GM13977 (cell line): Measurements from ENCODE around the gene GNPNAT1.

ENCODE experiments used
- DNase-seq: peaks from one replicate; pipeline ENCODE4 v3.0.0; 2012; ENCODE audit warnings: low spot score
- in situ Hi-C: fragments of 300-500 bp; cut with MboI; formaldehyde crosslinking; loops from one replicate; pipeline ENCODE4 v1.12.0; 2022; ENCODE audit warnings: low sequenced_read_pairs, low pct_unique_long_range_greater_than_20kb, mixed read lengths, inconsistent platforms; ENCODE audit not compliant: unreplicated experiment
- TF ChIP-seq, protein P1 (sequence below): IDR thresholded peaks from 2 replicates; pipeline ENCODE4 v1.5.1; 2012; ENCODE audit warnings: mild to moderate bottlenecking, control low read depth; ENCODE audit not compliant: insufficient read depth; ENCODE audit errors: extremely low read depth, missing control alignments

The GNPNAT1 gene

DNA sequence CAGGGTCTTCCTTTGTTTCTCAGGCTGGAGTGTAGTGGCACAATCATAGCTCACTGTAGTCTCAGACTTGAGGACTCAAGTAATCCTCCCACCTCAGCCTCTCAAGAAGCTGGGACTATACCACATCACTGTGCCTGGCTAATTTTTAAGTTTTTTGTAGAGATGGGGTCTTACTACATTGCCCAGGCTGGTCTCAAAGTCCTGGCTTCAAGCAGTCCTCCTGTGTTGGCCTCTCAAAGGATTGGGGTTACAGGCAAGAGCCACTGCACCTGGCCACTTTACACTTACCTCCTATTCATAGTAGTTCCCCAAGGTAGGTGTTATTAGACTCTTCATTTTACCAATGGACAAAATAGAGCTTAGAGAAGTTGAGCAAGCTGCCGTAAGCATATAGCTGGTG is 32.3 kb downstream of the GNPNAT1 start:
- no peak for DNase-seq
- TF ChIP-seq, protein P1, sequence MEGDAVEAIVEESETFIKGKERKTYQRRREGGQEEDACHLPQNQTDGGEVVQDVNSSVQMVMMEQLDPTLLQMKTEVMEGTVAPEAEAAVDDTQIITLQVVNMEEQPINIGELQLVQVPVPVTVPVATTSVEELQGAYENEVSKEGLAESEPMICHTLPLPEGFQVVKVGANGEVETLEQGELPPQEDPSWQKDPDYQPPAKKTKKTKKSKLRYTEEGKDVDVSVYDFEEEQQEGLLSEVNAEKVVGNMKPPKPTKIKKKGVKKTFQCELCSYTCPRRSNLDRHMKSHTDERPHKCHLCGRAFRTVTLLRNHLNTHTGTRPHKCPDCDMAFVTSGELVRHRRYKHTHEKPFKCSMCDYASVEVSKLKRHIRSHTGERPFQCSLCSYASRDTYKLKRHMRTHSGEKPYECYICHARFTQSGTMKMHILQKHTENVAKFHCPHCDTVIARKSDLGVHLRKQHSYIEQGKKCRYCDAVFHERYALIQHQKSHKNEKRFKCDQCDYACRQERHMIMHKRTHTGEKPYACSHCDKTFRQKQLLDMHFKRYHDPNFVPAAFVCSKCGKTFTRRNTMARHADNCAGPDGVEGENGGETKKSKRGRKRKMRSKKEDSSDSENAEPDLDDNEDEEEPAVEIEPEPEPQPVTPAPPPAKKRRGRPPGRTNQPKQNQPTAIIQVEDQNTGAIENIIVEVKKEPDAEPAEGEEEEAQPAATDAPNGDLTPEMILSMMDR: no peak
- in situ Hi-C loops: no loop called here

- TF ChIP-seq, protein P1: no peak
- in situ Hi-C loops: no loop called here
- no peak for DNase-seq
Measured at GRCh38 chr14:52755607-52756316, 35.6 kb downstream of the GNPNAT1 start.

- TF ChIP-seq, protein P1: no peak
Measured at GRCh38 chr14:52748647-52749292, 42.6 kb downstream of the GNPNAT1 start.

GRCh38 chr14:52741865-52742264 is 49.5 kb downstream of the GNPNAT1 start:
- no peak for DNase-seq
- in situ Hi-C loops: no loop called here
- TF ChIP-seq, protein P1: no peak

More at GRCh38 chr14:52748647-52749292, 42.6 kb downstream of the GNPNAT1 start:
- in situ Hi-C loops: no loop called here
- DNase-seq: no peak

DNA sequence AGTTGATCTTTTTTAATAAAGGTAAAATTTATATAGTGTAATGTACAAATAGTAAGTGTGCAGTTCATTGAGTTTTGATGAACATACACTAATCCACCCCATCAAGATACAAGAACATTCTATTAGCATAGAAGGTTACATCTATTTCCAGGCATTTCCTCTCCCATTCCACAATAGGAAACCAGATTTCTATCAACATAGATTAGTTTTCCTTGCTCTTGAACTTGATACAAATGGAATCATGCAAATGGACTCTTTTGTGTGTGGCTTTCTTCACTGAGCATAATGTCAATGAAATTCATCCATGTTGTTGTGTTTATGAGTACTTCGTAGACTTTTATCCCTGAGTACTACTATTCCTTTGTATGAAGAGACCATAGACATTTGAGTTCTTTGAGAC is 50.7 kb downstream of the GNPNAT1 start:
- DNase-seq: no peak
- in situ Hi-C loops: no loop called here
- TF ChIP-seq, protein P1: no peak

GRCh38 chr14:52738409-52738808 is 53.0 kb downstream of the GNPNAT1 start:
- TF ChIP-seq, protein P1: no peak
- no peak for DNase-seq
- in situ Hi-C loops: no loop called here
